Stimulated activated CD4-positive, alpha-beta T cell treated with anti-CD3 and anti-CD28 coated beads, Interleukin-12 subunit alpha, Interleukin-12 subunit beta, amount 100 ng/mL, for 24 hours (primary cell): ENCODE data around the gene CX3CR1.
A peak's percentile ranks its signal among the peaks of the same experiment; 100 is the strongest.
"Not testable (repeated sequence)": the region's sequence is repeated elsewhere in the genome, so short reads cannot be mapped to it uniquely, and the experiment has no call there.

Experiments
- DNase-seq, 2 experiments: peaks; one replicate each; pipeline ENCODE4 v3.0.0-alpha.2; 2020; ENCODE audit warnings: low read depth in 2 of 2

Gene CX3CR1

DNA sequence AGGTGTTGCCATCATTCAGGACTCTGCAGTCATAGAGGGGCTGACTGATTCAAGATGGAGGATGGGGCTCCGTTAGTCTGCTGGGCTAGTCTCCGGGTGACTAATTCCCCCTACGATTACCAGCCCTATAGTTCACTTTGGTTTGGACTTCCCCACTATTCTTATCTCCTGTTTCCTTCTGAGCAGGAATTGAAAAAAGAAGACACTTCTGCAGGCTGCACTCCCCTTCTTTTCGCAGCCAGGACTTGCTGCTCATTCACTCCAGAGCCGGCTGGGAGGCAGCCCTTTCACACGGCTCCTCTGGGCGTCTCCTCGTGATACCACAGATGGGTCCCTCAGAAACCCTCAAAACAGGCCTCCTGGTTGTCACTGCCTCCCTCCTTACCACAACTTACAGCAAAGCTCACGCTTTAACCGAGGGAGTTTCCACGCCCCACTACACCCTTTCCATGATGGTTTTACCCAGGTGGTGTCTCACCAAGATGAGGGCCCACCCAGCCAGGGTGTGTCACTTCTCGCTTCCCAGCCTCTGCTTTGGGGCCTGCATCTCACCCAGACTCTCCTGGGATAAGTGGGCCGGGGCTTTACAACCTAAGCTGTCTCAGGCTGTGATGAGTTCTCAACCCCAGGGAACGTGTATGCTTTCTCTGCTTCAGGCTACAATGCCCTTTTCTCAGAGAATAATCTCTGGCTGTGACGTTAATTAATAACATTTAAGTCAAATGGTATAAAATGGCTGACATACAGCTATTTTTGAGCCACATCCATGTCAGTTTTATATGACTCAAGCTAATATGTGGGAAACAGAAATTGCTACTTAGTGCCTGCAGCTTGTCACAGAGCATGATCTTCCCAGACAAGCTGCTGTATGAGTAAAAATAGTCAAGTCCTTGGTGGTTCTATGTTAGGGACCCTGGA, 11.9 kb downstream of the CX3CR1 start:
- DNase-seq: peak; percentile 41 to 65

DNA sequence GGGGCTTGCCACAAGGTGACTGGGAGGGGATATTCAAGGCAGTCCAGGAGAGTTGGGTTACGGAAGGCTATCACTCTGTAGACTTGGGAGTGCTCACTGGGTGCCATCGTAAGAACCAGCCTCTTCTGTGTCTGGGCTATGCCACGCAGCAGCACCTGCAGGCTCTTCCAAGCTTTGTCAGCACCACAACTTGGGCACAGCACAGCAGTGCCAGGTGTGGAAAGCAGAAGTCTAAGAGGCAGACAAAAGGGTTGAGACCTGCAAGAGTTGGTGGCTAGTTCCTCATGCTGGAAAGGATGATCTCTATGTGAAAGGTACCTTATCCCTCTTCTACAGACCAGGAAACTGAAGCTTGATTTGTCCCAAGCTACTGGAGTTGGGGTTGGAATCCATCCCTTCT, 15.8 kb downstream of the CX3CR1 start:
- DNase-seq: no peak

GRCh38 chr3:39263576-39263975, 16.3 kb downstream of the CX3CR1 start:
- DNase-seq: no peak

DNA sequence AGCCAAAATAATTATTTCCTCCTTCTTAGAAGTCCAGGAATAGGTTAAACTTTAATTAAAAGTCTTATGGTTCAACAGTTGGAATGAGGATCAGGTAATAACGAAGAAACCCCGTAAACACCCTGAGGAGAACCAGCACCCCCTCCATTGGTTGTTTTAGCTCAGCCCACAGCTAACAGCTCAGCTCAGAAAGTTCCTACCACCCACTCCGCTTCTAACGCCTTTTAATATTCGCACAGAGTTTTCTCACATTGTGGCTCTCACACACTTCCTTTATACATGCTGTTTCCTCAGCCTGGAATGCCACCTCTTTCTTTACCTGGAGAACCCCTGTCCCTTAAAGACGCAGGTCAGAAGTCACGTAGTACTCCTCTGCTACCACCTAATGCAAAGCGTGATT, 17.0 kb downstream of the CX3CR1 start:
- DNase-seq: no peak

- DNase-seq: no peak
Observed at GRCh38 chr3:39261726-39262125, 18.1 kb downstream of the CX3CR1 start.

GRCh38 chr3:39260957-39261356, 18.9 kb downstream of the CX3CR1 start:
- peak in 1 of 2 experiments; percentile 16 for DNase-seq

DNA sequence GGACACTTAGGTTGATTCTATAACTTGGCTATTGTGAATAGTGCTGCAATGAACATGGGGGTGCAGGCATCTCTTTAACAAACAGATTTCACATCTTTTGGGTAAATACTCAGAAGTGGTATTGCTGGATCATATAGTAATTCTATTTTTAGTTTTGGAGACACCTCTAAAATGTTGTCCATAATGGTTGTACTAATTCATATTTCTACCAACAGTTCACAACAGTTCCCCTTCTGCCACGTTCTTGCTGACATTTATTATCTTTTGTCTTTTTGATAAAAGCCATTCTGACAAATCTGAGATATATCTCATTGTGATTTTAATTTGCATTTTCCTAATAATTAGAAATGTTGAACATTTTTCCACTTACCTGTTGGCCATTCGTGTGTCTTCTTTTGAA, 19.5 kb downstream of the CX3CR1 start:
- no peak for DNase-seq

DNA sequence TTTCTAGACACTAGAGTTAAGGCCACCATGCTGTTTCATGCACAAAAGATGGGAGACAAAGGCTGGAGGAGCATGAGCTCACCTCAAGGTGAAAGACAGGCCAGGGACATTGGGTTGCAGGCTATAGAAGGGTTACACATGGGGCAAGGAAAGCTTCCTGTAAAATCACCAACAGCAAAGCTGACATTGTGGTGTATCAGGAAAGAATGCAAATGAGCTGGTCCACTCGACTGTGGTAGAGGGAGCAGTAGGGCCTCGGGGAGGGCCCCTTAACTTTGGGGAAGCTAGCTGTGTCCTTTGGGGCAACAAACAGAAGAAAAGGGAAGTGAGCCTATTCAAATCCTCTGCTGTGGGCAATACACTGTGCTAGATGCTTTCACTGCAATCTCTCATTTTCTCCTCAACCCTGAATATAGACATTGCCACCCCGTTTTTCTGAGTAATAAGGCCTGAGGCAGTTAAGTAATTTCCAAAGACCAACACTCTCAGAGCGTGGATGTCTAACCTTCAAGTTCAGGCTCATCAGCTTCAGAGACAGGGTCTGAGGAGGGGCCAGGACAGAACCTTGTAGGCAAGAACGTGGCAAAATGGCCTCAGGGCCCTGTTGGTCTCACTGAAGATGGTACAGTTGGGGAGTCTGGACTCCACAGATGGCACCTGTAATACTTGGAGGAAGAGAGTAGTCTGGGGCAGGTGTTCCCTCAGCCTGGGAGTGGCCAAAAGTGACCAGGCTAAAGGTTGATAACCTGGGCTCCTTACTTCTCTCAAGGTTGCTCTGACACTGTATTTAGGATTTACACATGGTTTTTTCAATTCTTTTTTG, 24.1 kb downstream of the CX3CR1 start:
- DNase-seq: peak in 1 of 2 experiments; percentile 39

DNA sequence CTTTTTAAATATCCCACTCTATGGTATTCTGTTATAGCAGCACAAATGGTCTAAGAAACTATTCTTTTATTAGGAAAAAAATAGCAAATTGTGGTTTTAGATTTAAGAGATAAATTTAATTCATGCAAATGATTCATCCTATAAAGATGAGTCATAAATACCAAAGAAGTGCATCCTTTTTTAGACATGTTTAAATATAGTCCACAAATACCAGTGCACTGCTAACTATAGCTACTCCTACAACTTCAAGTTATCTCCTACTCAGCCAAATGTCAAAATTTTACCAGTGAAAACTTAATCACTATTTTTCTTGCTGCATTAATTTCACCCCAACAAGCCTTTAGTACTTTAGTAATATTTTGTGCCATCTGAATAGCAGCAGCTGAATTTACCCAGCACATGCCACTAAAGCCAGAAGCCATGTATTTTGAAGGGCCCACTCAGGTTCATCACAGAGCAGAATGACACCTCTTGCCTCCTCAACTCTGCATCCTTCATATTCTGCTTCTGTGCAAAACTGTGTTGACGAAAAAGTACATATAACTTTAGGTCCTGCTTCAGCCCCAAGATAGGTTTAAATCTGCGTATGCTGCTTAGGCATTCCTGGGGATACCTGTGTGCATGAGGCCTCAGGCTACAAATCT, 24.9 kb downstream of the CX3CR1 start:
- DNase-seq: no peak

GRCh38 chr3:39251576-39251975, 28.3 kb downstream of the CX3CR1 start:
- DNase-seq: no peak

DNA sequence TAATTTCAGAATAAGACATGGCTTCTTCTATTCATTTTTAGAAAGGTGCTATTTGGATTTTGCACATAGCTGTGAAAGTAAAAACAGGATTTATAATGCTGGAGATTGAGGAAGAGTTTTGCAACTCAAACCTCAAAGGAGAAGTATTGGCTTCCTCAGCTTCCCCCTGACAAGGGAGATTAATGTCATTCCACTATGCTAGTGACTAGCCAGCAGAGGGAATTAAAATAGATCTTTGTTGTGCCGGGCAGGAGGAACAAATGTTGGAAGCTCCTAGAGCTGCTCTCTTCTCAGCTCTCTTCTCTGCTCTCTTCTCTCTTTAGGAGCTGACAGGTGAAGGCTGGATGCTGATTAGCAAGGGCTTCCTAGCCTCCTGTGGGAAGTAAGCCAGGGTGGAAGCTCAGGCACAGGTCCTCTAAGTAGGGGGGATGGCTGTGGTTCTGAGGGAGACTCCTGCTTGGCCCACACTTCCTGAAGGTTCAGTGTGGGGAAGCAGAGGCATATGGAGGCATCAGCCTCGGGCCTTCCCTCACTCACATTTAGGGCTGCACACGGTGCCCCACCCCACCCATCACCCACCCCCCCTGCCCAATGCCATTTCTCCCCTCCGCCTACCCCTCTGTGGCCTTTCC, 29.6 kb downstream of the CX3CR1 start:
- no peak for DNase-seq

DNA sequence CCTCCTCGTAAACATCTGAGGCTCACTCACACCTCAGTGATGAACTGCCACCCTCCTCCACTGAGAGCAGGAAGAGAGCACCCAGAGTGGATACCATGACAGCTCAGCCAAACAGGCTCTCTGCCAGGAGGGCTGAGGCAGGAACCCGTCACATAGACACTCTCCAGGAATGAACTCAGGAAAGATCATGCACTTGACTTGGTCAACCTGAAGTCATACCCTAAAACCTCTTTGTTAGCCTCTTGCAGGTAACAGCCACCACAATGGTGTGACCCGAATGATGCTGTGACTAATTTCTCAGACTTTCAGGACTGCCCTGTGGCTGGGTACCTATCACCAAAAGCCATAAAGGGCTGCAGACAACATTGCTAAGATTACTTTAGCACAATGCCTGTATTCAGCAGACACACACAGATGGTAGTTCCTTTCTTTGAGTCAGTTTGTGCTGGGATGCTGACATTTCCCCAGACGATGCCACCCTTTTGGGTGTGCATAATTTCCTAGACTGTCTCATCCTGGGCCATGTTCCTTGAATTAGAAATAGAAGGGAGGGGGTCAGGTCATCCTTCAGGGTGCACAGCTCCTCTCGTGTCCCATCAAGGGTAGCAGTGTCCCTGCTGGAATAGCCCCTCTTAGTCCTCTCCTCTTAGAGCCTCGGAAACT, 30.3 kb downstream of the CX3CR1 start:
- DNase-seq: no peak

GRCh38 chr3:39241561-39241960, 38.3 kb downstream of the CX3CR1 start:
- DNase-seq: no peak

- DNase-seq: no peak
Observed at GRCh38 chr3:39237027-39237426, 42.8 kb downstream of the CX3CR1 start.

- DNase-seq: no peak
Observed at GRCh38 chr3:39234651-39235050, 45.2 kb downstream of the CX3CR1 start.

GRCh38 chr3:39232859-39233258, 47.0 kb downstream of the CX3CR1 start:
- DNase-seq: no peak

- no peak for DNase-seq
Observed at GRCh38 chr3:39230453-39230852, 49.4 kb downstream of the CX3CR1 start.

DNA sequence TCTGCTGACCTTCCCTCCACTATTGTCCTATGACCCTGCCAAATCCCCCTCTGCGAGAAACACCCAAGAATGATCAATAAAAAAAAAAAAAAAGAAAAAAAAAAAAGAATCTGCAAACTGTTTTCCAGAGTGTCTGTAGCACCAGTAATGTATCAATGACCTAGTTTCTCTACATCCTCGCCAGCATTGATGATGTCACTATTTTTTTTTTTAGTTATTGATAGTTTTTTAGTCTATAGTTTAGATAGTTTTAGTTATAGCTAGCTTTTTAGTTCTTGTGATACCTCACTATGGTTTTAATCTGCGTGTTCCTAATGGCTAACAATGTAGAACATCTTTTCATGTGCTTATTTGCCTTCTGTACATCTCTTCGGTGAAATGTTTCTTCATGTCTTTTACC, 51.3 kb downstream of the CX3CR1 start:
- DNase-seq: no peak

- DNase-seq: not testable (repeated sequence)
Observed at GRCh38 chr3:39227596-39227995, 52.2 kb downstream of the CX3CR1 start.

- DNase-seq: no peak
Observed at GRCh38 chr3:39226106-39226741, 53.6 kb downstream of the CX3CR1 start.

DNA sequence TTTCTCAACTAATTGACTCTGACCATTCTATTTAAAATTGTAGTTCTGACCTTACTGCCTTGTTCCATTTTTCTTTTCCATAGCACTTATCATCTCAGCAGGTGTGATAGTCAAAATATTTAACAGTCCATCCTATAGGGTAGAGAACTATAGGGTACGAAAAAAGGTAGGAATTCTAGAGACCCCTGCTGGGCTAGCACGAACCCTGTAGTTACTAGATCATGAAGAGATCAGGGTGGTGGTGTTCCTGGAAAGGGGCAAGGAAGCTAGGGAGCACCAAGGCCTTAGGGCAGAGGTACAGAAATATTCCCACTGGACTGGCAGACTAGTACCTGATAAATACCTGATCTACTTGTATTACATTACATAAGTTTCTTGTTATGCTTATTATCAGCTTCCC, 55.5 kb downstream of the CX3CR1 start:
- no peak for DNase-seq
